Activated CD4-positive, alpha-beta T cell treated with anti-CD3 and anti-CD28 coated beads for 1 hour (primary cell): Measurements from ENCODE around the gene ST6GALNAC2.
"Not testable (repeated sequence)": the region's sequence is repeated elsewhere in the genome, so short reads cannot be mapped to it uniquely, and the experiment has no call there.

Experiments used
- DNase-seq: peaks from one replicate; pipeline ENCODE4 v3.0.0-alpha.2; 2020

The ST6GALNAC2 gene

DNA sequence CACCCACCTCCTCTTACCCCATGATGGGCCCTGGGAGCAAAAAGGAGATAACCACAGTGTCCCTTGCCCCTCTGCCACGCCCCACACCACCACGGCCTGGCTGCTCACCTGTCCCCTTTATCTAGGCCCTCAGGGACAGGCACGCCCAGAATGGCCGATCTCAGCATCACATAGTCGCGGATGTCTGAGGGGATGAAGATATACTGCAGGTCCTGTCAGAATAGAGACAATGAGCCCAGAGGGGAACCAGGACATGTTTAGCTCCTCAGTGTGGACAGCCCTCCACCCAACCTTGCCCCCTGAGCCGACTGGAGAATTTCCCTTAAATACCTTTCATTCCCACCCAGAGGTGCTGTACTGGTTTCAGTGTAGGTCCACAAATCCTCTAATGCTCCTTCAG lies 15.2 kb downstream of the ST6GALNAC2 start:
- no peak for DNase-seq

DNA sequence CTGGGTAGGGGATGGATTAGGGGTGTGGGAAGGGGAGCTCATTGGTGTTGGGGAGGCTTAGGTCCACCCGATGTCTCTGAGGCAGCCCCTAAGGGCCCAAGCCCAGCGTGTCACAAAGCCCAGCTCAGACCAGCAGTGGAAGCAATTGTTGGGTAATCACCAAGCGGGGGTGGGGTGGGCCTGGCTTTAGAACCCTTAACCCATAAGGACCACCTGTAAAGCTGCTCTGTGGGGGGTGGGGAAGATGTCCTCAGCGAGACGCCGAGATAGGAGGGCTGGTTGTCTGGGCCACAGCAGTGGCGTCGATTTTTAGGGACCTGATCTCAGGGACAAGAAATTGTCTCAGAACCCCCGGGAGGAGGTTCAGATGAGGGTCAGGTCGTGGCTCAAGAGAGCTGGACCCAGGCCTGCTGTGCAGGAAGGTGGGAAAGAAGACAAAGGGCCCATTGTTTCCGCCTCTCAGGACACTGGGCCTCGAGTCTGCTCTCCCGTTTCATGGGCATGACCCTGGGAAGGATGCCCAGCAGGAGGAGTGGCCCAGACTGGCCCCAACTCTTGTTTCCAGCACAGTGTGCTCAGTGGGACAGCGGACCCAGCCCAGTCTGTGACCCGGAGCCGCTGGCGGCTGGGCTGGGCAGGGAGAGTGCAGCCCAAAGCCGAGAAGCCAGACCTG lies 15.9 kb downstream of the ST6GALNAC2 start:
- DNase-seq = no peak

DNA sequence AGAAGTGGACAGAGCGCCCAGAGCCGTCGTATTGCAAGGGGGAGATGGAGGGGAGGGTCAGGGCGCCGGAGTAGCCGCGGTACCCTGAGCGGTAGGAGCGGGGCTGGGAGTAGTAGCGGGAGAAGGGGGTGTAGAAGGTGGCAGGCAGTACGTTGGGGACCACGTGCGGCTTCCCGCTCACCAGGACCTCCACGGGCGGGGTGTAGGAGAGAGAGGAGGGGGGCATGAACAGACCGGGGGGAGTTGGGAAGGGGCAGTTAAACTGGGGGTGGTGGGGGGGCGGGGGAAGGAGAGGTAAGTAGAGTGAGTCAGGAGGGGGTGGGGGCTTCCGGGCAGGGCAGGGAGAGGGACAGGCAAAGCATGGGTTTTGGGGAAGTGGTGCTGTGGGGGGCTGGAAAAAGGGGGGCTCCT lies 16.8 kb downstream of the ST6GALNAC2 start:
- DNase-seq = no peak

DNA sequence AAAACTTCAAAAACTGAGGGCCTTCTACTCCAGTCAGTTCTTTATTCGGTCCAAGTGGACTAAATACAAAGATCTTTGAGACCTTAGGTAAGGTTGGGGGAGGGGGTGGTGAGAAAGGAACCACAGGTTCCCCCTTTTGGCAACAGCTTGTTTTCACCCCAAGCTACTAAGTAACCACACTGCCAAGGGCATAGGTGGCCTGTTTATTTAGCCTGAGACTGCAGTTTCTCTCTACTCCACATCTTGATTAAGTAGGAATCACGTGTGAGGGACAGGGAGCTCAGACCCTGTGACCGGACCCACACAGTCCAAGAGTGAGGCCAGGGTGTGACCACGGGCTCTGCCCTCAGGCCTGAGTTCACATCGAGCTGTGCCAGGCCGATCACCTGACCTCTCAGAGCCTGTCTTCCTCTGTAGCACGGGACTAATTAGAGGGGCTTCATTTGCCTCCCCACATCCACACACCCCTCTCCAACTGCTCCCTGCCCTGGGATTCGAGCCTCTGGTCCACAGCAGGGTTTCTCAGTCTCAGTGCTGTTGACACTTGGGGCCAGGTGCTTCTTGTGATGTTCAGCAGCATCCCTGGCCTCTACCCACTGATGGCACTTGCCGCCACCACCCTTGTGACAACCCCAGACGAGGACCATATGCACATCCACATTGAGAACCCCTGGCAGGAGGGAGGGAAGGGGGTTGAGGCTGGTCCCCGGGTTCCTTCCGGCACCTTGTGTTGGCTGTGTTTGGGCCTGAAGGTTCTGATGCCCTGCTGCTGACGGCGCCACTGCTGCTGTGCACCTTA lies 17.8 kb downstream of the ST6GALNAC2 start:
- DNase-seq = no peak

DNA sequence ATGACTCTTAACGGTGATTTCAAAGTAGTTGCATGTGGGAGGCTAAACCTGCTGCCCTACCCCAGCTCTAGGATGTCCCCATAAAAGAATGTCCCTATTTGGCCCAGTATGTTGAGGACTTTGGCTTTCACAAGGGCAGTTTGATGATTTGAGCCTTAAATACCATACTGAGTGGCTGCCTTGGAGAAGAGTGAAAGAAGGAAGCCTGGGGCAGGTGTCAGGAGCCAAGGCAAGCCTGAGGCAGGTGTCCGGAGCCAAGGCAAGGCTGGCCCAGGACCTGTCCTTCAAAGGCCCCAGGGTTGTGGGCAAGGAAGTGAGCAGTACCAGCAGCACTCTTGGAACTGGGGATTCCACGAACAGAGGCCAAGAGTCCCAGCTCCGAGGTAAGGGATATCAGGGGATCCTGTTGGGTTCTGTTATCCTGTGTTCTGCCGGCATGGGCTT lies 18.6 kb downstream of the ST6GALNAC2 start:
- no peak for DNase-seq

DNA sequence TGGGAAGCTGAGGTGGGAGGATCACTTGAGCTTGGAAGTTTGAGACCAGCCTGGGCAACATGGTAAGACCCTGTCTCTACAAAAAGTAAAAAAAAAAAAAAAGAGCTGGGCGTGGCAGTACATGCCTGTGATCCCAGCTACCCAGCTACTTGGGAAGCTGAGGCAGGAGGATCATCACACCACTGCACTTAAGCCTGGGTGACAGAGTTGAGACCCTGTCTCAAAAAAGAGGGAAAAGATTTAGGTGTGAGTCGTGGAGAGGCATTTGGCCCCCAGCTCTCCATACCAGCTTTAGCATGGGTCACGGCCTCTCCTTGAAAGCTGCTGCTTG lies 19.1 kb downstream of the ST6GALNAC2 start:
- no peak for DNase-seq

DNA sequence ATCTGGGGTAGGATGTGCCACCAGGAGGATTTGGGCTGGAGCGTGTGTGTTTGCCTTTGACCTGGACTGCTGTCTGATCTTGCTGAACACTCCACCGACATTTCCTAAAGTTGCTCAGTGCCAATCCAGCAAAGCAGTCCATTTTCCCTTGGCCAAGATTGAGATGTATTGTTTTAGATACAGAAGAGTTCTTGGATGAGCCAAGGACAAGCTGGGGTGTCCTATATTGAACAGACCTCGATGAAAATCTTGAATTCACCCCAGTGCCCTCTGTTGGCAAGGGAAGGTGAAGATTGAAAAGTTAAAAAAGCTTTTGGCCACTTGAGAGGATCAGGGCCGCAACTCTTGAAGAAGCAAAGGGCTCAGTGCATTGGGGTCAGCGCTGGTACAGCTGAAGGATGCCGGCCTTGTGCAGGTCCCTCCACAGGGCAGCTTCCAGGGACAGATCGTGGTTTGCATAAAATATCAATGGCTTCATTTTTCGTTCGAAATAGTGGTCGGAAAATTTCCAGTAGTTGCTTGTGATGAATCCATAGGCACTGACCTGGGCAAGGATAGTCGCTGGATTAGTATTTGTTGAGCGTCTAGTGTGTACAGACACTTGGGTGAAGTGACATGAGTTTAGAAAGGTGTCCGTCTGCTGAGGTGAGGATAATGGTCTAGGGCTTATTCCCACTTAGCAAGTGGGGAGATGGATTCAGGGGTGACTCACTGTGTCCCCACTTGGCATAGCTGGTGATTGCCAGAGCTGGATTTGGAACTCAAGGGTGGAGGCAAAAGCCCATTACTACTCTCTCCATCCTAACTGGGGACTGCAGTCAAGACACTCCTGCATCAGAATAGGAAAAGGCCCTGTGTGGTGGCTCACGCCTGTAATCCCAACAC lies 19.7 kb downstream of the ST6GALNAC2 start:
- DNase-seq = no peak

DNA sequence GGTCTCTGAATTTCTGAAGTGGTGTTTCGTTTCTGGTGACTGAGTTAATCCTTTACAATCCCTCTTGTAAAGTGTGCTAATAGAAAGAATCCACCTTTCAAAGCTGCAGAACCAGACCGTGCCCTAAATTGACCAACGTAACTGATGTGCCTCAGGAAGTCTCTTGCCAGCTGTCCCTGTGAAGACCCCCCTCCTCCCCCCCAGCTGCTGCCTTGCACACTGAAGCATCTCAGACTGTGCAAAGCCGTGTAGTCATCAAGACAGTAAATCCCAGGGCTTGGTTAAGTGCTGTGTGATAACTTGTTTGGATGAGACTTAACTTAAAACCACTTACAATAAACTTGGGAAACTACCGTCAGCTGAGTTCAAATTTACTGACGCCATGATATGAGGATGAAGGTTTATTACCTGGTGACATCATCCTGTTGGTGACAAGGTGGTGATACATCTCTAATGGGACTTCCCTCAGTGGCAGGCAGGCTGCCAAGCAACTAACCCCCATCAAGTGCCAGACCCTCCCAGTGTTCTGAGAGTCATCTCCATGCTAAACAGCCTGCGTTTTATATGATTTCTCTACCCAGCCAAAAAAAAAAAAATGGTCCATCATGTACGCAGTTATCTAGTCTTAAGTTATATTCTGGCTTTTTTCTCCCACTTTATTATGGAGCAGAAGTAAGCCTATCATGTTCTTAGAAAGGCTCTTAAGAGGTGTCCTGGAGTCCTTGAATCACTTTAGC lies 20.5 kb downstream of the ST6GALNAC2 start:
- DNase-seq = not testable (repeated sequence)

DNA sequence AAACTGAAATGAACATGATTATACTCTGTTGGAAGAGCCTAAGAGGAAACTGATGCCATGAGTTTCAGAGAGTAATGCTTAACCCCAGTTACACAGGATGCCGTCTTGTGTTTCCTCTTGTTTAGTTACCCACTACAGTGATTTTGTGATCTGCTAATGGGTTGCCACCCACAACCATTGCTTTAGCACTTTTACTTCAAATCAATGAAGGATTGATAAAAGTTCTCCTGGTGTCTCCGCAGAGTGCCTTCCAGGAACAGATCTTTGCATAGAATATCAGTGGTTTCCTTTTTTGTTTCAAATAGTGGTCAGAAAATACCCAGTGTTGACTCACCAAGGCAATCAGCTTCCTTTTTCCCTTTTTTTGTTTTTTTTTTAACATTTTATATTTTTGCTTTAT lies 22.3 kb downstream of the ST6GALNAC2 start:
- DNase-seq = not testable (repeated sequence)

DNA sequence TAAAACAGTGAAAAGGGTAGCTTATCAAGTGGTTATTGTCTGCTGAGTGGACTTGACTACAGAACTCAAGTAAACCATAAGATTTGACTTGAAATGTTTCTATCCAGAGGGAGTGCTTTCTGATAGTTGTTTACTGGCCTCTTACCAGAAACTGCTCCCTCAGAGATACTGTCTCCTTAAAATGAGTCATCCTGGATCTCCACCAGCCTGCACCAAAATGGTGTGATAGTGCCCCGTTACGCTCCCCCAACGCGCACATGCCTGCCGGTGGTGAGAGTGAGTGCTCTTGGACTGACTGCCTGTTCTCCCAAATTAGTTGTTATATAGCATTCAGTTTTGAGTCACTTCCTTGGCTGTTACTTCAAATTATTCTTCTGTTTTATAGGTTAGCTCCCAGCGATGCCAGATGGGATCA lies 22.9 kb downstream of the ST6GALNAC2 start:
- no peak for DNase-seq

DNA sequence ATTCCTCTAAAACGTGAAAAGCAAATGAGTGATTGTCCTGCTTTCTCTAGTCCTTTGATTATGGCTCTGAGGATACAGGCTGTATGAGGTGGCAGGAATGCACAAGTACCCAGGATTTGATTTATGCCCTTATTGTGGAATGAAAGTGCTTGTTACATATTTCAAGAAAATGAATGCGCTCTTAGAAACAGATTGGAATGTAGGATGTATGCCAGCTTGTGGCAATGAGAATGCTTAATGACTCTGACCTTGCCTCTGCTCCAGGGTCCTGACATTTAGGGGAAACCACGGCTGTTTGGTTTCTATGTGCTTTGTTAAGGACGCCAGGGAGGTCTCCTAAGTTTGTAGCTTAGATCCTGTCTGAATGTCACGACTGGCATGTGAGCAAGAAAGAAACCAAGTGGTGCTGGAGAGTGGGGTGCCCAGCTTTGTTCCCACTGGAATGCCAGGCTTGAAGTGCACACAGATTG lies 23.8 kb downstream of the ST6GALNAC2 start:
- no peak for DNase-seq

DNA sequence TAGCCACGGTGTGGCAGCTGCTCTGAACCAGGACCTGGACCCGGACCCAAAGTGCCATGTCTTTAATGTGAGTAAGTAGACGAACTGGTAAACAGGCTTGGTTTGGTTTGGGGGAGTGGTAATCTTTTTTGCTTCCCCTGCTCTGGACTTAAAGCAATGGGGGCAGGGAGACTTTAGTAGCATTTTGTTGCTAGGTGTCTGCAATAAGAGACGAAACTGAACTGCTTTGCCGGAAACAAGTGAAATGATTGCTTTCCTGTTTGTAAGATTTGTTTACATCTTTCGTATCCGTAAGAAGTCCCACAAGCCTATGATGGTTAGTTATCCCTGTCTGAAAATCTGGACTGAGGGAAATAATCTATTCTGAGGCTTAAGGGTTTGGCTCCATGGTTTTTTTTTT lies 24.3 kb downstream of the ST6GALNAC2 start:
- no peak for DNase-seq

DNA sequence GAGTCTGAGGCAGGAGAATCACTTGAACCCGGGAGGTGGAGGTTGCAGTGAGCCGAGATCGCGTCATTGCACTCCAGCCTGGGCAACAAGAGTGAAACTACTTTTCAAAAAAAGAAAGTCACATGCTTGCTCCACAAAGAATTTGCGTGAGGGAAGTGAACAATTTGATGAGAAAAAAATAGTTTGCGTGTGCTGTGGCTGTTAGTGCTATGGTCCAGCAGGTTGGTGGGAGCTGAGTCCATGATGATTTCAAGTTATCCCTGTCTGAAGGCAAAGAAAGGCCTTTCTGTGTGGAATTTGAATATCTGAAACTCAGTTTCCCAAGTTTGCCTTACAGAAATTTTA lies 24.8 kb downstream of the ST6GALNAC2 start:
- DNase-seq = no peak

DNA sequence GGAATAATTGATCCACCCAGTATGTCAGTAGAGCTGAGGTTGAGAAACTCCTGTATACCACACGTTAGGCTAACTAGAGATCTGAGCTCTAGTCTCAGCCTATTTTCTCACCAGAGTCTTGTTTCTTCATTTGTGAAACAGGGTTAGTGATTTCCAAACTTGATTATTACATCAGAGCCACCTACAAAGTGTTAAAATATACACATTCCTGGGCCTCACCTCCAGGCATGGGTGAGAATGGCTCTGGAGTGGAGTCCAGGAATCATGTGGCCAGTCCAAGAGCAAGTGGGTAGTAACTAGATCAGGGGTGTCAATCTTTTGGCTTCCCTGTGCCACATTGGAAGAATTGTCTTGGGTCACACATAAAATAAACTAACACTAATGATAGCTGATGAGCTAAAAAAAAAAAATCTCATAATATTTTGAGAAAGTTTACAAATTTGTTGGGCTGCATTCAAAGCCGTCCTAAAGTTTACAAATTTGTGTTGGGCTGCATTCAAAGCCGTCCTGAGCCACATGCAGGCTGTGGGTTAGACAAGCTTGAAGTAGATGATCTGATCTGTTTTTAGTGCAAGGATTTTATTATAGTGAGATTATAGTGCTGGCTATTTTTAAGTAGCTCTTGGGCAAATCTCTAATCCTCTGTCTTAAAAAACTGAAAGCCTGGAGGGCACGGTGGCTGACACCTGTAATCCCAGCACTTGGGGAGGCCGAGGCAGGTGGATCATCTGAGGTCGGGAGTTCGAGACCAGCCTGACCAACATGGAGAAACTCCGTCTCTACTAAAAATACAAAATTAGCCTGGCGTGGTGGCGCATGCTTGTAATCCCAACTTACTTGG lies 25.4 kb downstream of the ST6GALNAC2 start:
- DNase-seq = no peak

DNA sequence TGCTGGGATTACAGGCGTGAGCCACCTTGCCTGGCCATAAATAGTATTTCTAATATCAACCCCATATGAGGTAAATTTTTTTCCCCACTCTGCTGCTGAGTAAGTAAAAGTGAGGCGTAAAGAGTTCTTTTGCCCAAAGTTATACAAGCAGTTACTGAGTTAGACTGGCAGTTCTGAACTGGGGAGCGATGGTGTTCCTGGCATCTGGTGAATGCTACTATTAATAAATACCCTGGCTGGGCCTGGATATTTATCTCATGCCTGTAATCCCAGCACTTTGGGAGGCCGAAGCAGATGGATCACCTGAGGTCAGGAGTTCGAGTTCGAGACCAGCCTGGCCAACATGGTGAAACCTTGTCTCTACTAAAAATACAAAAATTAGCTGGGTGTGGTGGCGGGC lies 26.2 kb downstream of the ST6GALNAC2 start:
- DNase-seq = not testable (repeated sequence)

DNA sequence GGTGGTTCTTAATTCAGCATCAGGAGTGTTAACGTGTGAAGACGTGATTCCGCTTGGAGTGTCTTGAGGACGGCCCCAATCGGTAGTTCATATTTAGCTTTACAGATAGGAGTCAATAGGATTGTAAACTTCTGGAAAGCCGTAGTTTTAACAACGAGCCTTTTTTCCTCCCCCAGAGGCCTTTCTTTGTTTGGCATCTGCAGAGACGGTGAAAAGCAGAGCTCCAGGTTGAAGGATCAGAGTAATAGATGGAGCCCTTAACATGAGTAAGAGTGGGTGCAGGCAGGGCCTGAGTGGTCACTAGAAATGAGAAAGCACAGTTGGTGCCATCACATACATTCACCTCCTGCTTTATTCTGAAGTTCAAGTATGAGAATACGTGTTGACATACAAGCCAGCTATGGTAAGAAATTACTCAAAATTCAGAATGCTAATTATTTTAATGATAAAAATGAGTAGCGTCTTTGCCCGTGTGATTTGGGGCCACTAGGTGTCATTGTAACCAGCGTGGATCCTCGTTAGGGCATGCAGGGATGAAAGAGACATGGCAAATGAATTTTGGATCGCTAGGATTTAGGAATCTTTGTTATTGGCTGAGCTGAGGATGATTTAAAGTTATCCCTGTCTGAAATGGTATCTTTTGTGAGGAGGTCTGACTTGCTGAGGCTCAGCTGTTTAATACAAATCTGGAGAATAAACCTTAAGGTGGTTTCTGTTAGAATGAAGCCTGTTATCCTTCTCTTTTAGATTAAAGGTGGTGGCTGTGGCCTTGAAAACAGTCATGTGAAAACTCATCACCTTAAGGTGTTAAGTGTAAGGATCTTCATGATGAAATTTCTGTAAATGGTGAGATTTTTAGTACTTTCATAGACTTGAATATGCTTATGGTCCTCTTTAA lies 27.2 kb downstream of the ST6GALNAC2 start:
- DNase-seq = no peak

DNA sequence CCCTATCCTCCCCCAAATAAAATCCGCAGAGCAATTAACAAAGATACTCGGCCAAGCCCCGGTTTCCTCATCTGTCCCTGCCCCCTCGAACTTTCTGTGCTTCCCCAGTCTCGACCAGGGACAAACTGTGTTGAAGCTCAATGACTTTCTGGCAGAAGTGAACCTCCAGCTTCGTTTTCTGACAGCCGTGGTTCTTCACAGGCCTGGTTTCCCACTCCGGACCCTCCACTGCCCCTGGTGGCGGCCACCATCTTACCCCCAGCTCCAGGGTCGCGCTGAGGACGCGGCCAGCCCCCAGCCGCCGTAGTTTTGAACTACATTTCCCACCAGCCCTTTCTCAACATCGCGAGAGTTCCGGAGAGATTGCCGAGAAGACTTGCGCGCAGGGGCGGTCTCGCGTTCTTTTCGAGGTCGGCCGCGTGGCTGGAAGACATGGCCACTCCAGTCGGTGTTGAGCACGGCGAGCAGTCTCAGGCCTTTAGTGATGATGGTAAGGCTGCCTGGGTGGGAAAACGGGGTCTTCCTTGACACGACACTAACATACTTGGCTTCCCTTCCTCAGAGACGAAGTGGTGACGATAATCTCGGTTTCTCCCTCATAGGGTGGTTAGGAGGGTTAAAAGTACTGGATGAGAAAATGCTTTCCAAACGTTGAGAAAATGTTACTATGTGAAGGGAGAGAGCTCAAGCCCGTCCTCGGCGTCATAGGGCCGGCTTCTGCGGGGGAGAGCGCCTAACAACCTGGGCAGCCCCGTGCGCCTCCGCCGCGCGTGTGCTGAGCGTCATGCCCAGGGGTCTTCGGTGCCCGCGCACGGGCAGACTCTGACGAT lies 28.1 kb downstream of the ST6GALNAC2 start:
- DNase-seq = peak; percentile 89

DNA sequence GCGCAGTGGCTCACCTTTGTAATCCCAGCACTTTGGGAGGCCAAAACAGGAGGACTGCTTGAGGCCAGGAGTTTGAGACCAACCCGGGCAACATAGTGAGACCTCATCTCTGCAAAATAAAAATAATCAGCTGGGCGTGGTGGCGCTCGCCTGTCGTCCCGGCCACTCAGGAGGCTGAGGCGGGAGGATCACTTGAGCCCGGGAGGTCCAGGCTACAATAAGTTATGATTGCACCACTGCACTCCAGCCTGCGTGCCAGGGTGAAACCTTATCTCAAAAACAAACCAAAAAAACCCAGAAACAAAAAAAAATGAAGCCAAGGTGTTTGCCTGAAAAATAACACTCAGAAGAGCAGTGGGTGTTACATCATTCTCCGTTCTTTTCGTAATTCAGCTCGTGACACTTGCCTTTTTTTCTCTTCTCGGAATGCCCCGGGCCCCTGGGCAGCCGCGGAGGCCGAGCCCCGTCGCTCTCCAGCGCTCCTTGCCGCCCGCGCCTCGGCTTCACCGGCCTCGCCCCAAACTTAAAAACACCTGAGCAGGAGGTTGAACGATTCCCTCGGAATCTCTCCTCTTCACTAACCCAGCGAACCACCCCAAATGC lies 28.8 kb downstream of the ST6GALNAC2 start:
- no peak for DNase-seq

DNA sequence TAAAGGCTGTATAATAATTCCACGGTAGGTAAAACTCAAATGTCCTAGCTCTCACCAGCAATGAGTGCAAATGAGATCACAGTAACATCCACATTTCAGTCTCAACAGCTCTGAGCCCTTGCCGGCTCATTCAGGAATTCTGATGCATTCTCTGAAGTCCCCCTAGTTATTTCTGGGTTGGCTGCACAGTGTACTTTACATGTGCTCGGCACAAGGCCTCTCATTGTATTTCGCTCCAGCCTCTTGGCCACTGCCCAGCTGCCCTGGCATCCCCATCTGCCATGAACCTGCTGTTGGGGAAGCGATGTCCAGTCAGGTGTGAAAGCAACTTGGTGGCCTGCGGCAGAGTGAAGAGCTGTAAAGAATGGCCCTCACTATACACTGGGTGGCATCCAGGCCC lies 31.5 kb downstream of the ST6GALNAC2 start:
- DNase-seq = no peak
